RKO (cell line): ENCODE results near the gene ORMDL3.
"Not testable (repeated sequence)": the region's sequence is repeated elsewhere in the genome, so short reads cannot be mapped to it uniquely, and the experiment has no call there.

ENCODE experiments used
- DNase-seq: peaks from one replicate; pipeline ENCODE4 v3.0.0-alpha.2; 2016; ENCODE audit warnings: low spot score

The ORMDL3 gene

DNA sequence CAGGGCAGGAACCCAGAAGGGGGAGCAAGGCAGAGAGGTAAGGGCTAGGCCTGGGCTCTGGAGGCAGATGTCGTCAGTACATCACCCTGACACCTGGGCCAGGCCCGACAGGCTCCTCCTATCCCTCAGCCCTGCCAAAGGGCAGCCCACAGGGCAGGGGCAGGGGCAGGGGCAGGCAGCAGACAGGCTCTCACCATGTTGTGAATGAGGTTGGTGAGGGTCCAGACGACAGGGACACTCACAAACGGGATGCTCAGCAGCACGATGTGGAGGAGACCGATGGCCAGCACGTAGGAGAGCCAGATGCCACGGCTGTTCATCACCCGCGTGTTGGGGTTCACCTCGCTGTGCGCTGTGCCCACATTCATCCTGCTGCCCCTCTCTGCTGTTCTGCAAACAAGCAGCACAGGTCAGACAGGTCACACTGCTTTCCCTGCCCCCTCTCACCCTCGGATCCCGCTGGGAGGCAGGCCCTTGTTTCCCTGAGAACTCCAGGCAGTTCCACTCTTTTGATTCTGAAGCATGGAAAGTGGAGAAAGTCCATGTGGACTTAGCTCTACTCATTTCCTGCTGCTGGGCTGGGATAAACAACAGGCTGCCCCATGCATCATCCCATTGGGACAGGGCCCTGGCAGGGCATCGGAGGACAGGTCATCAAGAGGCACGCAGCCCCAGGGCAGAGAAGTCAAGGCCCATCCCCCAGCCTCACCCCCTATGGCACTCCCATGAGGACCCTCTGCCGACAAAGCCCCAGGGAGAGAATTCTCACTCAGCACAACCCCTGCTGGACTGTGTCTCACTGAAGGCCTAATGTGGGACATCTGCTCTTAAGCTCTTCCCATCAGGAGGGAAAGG, 3.3 kb downstream of the ORMDL3 start:
- DNase-seq = no peak

GRCh38 chr17:39923230-39923629, 4.2 kb downstream of the ORMDL3 start:
- DNase-seq = no peak

- DNase-seq = no peak
Measured at GRCh38 chr17:39922006-39922405, 5.4 kb downstream of the ORMDL3 start.

DNA sequence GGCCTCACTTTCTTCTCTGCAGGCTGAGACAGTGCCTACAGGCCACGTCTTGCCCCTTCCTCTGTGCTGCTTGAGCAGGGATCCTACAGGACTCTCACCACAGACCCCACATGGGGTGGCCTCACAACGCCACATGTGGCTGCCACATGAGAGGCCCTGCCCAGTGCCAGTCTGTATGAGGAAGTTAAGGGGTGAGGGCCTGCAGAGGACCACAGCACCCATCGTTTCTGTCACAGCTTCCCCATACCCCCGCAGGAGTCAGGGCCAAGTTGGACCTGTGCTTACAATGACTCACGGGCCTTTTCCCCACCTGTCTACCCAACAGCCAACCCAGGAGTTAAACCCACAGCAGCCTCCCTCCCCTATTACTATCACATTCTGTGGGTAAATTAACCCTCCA, 6.1 kb downstream of the ORMDL3 start:
- DNase-seq = no peak

- no peak for DNase-seq
Measured at GRCh38 chr17:39920218-39921210, 6.9 kb downstream of the ORMDL3 start.

DNA sequence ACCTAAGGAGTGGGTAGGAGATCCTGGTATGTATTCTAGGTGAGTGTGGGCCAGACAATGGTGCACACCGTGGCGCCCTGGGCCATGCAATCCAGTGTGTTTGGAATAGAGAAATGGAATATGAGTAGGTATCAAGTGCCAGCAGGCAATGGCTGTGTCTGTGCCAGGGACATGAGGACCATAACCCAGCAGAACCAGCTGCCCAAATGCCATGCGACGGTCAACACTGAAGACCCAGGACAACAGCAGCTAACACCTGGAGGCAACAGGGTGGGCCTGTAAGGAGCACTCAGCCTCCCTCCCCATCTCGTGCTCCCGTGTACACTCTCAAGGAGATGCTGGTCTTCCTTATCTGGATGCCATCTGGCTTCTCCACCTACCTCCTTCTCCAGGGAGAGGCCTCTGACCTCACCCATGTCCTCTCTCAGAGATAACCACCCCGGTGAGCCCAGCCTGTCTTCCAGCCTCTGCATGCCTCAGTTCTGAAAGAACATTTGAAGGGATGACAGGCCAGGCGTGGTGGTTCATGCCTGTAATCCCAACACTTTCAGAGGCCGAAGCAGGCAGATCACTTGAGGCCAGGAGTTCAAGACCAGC, 8.2 kb downstream of the ORMDL3 start:
- no peak for DNase-seq

DNA sequence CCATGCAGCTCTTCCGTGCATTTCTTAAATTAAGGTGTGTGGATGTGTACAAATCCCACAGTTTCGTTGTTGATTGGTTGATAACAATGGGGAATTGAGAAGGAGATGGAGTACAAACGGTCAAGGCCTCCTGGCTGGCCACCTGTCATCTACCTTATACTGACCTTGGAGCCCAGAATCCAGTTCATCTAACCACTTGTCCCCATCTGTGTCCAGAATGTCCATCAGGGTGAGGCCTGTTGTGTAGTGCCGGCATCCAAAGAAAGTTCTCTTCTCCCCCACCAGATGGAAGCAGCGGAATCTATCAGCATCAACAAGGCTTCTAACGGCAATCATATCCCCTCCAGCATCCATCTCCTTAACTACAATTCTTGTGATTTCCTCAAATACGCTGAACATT, 10.5 kb downstream of the ORMDL3 start:
- peak; percentile 19 for DNase-seq

DNA sequence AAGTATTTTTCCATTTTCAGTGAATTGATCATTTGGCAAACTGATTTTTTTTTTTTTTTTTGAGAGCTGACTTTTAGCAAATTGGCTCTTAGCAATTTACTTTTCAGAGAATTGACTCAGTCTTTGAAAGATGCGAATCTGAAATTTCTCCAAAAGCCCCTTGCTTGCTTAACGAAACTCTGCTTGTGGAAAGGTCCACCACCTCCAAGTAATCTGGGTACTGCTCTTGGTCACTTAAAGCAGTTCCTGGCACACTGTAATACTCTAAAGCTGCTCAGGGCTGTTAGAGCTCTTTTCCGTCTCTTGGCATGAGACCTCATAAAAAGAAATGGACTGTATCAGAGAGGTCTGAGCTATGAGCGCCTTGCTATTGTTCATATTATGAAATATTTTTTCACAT, 11.8 kb downstream of the ORMDL3 start:
- DNase-seq = no peak

- DNase-seq = no peak
Measured at GRCh38 chr17:39913989-39914388, 13.4 kb downstream of the ORMDL3 start.

DNA sequence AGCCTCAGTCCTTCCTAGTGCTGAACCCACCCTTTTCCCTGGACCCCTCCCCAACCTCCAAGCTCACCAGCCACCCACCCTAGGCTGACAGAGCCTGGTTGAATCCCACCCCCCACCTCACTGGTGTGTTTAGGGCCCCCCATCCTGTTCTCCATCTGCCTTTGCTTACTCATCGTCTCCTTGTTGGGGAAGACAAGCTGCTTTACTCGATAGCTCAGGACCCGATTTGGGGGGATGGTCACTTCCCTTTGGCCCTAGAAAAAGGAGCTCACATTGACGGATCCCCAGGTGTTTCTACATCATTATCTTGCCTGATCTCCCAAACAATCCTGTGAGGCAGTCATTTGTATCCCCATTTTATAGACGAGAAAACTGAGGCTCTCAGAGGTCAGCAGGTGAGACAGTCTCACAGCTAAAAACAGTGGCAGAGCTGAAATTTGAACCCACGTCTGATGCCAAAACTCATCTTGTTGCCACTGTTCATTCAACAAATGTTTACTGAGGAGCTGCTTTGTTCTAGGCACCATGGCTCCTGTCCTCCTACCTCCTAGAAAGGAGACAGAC, 18.5 kb downstream of the ORMDL3 start:
- no peak for DNase-seq

GRCh38 chr17:39904990-39905288, 22.5 kb downstream of the ORMDL3 start:
- no peak for DNase-seq

DNA sequence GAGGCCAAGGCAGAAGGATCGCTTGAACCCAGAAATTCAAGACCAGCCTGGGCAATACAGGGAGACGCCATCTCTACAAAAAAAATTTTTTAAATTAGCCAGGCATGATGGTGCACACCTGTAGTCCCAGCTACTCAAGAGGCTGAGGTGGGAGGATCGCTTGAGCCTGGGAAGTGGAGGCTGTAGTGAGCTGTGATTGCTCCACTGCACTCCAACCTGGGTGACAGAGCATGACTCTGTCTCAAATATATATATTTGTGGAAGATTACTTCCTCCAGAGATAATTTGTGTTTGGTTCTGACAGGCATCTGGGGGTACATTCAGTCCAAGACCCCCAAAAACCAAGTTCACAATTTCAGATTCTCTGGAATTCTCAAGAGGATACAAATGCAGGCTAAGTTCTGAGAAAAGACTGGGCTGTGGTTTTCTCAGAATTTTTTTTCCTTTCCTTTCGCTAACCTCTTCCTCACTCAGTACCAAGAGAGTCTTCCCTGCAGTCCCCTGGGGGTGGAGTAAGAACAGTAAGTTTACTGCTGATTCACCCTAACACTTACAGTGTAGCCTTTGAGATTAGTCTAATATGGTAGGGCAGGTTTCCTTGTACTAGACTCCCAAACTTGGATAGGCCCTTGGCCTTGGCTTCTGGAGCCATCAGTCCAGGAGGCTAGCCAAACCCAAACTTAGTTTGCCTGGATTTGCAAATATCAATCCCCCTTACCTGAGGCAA, 24.1 kb downstream of the ORMDL3 start:
- no peak for DNase-seq

- not testable (repeated sequence) for DNase-seq
Measured at GRCh38 chr17:39902027-39902426, 25.4 kb downstream of the ORMDL3 start.

DNA sequence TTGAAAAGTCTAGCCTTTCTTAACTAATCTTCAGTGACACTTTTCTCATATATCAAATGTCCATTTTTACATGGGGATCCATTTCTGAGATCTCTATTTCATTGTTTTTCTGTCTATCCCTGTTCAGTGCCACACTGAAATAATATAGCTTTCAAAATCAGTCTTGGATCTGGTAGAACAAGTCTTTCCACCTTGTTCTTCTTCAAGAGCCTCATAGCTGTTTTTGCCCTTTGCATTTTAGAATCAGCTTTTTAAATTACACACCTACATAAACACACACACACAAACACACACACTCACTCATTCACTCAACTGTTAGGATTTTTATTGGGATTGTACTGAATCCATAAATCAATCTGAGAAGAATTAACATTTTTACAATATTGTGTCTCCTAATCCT, 28.2 kb downstream of the ORMDL3 start:
- no peak for DNase-seq

DNA sequence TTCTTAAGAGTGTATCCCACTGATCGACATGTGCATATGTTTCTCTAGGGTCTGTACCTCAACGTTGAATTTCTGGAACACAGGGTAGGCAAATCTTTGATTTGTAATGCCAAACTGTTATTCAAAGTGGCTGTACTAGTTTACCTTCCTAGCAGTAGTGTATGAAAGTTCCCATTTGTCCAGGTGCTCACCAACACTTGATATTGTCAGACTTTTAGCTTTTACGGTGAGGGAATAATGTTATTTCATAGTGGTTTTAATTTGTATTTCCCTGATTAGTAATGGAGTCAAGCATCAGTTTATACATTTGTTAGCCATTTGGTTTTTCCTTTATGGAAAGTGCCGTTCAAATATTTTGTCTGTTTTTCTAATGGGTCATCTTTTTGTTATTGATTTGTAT, 29.3 kb downstream of the ORMDL3 start:
- DNase-seq = no peak

DNA sequence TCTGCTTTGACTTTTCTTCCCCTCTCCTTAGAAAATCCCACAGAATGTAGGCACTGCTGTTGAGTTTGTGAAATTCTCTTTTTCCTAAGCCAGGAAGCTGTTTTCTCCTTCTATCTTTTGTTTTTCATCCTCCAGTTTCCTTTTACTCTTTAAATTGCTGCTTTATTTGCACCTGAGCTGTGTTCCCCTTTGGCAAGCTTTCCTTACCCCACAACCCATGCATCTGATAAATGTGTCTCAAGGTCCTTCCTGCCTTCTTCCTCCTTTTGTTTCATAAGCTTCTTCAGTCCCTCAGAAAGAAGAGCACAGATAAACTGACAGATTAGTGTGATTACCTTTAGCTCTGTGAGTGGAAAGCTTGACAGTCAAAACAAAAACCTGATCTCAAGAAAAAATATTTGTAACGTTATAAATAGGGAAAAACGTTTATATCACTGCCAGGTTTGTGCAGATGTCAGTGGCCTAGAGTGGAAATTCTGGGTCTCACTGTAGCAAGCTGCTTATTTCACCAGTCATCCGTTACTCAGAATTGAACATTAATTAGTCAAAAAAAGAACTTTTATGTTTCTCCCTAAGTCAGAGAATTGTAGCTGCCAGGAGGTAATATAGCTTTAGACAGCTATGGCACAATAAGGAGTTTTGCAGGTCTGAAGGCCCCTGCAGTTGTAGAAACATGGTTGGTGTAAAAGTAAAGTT, 32.6 kb downstream of the ORMDL3 start:
- DNase-seq = no peak

DNA sequence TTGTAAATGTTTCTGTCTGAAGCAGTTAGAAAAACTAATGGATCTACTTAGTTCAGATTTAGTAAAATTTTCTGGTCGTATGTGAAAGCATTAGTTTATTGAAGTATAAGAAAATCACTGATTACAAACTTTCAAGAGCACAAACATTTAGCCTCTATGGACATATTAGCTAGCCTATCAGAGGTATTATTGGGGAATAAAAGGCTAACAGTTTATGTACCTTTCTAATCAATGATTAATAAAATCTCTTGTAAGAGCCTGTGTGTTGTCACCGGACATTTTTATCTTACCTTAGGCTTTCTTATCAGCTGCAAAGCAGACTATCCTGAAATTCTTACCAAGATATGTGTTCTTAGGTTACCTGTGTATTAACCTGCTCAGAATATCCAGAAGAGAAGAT, 38.2 kb downstream of the ORMDL3 start:
- DNase-seq = no peak

DNA sequence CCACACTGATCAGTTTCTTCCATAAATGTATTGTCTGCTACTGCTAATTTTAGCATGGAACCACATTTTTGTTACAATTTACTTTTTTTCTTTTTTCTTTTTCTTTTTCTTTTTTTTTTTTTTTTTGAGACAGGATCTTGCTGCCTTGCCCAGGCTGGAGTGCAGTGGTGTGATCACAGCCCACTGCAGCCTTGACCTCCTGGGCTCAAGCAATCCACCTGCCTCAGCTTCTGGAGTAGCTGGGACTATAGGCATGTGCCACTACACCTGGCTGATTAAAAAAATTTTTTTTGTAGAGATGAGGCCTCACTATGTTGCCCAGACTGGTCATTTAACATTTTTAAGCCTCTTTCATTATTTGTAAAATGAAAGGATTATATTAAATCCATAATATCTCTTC, 40.3 kb downstream of the ORMDL3 start:
- no peak for DNase-seq

- not testable (repeated sequence) for DNase-seq
Measured at GRCh38 chr17:39886102-39886501, 41.3 kb downstream of the ORMDL3 start.

DNA sequence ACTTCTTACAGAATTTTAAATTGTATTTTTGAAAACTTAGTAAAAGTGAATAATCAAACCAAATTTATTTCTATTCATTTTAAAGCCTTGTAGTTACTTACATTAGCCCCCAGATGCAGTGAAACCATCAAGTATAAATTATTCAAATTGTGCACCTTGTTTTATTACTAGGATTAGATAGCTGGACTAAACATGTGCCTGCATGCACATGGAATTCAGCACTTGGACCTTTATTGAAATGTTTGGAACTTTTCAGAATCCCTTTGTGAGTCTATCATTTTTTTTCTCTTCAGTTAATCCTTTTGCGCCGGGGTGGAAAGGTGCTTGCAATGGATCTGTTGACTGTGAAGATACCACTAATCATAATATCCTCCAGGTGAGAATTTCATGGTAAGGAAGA, 54.6 kb downstream of the ORMDL3 start:
- peak; percentile 72 for DNase-seq

DNA sequence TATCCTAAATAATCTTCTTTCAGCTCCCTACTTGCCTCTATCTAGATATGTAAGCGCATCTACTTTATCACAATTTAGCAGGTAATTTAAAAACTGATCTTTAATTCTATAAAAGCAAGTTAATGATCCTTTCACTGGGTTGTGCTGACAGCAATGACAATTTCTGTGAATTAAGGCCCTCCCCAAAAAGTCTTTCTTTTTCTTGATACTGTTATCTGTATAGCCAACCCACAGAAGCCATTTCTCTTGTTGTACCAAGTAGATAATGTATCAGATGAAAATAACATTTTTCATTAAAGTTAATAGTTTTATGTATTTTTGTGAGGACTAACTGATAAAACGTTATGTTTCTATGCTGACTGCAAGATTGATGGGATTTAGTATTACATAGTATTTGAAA, 55.6 kb downstream of the ORMDL3 start:
- DNase-seq = no peak
